ENCODE data around the gene DPM2. TPM values are rescaled to one million over a fixed set of nuclear protein-coding genes. Genes with fewer than 3 reads are reported as not detected.

DPM2 gene
- total RNA-seq, 4 donors from 2014 or later, result 8.8 to 18.0 (median 13.5) TPM

DNA sequence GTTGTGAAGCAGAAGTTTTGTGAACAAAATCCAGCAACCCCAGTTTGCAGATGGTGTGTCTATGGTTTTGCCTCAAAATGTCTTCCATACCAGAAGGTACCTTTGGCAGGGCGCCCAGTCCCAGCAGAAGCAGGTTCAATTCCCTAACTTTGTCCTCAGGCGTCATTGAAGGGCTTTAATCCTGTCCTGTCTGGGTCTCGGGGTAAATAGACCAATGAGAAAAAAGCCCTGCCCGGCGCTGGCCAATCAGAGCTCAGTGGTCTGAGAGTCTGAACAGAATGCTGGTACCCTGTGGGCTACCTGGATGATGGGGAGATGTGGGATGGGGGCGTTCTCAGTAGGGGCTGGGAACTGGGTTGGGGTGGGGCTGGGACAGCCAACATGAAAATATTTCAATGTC lies 14.6 kb downstream of the DPM2 start:
- no peak for DNase-seq (ENCODE audit: low spot score)
- ATAC-seq (ENCODE audit: low FRiP score), result no peak
- TF ChIP-seq, protein P1, sequence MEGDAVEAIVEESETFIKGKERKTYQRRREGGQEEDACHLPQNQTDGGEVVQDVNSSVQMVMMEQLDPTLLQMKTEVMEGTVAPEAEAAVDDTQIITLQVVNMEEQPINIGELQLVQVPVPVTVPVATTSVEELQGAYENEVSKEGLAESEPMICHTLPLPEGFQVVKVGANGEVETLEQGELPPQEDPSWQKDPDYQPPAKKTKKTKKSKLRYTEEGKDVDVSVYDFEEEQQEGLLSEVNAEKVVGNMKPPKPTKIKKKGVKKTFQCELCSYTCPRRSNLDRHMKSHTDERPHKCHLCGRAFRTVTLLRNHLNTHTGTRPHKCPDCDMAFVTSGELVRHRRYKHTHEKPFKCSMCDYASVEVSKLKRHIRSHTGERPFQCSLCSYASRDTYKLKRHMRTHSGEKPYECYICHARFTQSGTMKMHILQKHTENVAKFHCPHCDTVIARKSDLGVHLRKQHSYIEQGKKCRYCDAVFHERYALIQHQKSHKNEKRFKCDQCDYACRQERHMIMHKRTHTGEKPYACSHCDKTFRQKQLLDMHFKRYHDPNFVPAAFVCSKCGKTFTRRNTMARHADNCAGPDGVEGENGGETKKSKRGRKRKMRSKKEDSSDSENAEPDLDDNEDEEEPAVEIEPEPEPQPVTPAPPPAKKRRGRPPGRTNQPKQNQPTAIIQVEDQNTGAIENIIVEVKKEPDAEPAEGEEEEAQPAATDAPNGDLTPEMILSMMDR (IDR thresholded peaks at IDR 0.05), result no peak

DNA sequence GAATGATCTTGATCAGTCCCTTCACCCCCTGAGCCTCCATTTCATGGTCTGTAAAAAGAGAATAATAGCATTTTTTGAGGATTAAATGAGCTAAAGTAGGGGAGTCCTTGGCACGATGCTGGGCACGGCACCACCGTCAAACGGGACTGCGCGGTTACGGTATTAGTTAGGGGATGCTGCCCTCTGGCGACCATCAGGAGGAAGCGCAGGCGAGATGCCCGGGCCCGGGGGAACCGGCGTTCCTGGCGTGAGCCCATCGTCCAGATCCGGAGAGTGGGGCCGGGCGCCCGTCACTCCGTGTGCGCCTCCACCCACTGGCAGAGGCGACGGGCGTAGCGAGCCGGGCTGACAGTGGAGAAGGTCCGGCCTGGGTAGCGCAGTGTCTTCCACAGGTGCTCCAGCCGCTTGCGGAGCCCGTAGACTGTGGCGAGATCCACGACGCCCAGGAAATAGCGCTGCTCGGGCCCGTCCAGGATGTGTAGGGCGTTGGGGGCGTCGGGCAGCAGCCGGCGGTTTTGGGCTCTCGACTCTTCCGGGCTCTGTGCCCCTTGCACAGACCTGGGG lies 16.0 kb downstream of the DPM2 start:
- DNase-seq (ENCODE audit: low spot score), result peak; percentile 75
- ATAC-seq (ENCODE audit: low FRiP score), result no peak

GRCh38 chr9:127920794-127921193 lies 16.9 kb downstream of the DPM2 start:
- TF ChIP-seq, protein P1 (IDR thresholded peaks at IDR 0.05), result no peak
- DNase-seq (ENCODE audit: low spot score) (no peak), ATAC-seq (ENCODE audit: low FRiP score) (no peak)

More for the DNA sequence above, 16.0 kb downstream of the DPM2 start:
- TF ChIP-seq, protein P1 (IDR thresholded peaks at IDR 0.05), result peak in 2 of 3 donors; percentile 92 to 94

DNA sequence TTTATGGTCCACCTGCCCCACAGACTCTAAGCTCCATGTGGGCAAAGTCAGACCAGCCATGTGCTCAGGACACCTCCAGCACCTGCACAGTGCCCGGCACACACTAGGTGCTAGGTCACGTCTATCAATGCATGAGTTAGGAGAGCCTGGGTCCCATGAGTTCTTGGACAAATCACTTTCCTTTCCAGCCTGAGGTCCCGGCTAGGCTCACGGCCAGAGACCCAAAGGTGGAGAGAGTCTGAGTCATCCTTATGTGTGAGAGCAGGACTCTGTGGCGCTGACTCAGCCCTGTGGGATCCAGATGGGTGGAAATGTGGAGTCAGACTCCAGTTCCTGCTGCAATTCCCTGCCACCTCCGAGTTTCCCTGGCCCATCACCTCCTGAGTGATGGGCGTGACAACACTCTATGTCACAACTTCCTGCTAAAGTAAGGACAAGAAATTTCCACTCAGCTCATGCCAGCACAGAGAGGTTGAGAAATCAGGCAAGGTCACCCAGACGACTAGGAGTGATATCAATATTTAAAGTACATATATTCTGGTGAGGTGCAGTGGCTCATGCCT lies 18.3 kb downstream of the DPM2 start:
- DNase-seq (ENCODE audit: low spot score) (peak; percentile 80), ATAC-seq (ENCODE audit: low FRiP score) (peak; percentile 76)
- TF ChIP-seq, protein P1 (IDR thresholded peaks at IDR 0.05), result no peak

GRCh38 chr9:127918183-127919107 lies 19.2 kb downstream of the DPM2 start:
- DNase-seq (ENCODE audit: low spot score), result no peak
- TF ChIP-seq, protein P1 (IDR thresholded peaks at IDR 0.05), result no peak
- no peak for ATAC-seq (ENCODE audit: low FRiP score)

DNA sequence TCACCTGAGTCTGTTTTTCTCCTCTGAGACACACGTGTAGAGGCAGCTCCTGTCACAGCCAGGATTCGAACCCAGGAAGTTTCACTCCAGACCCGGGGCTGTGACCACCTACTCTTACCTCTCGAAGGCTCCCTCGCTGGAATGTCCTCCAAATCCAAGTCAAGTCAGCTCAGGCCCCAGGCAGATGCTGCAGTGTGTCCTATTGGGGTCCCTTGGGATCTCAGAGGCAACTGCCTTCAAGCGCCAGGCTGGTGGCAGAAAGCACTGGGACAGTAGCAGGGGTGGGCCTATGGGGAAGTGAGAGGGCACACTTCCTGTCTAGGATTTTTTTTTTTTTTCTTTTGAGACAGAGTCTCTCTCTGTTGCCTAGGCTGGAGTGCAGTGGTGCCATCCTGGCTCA lies 20.1 kb downstream of the DPM2 start:
- ATAC-seq (ENCODE audit: low FRiP score), result no peak
- DNase-seq (ENCODE audit: low spot score), result no peak

More for the DNA sequence above, 20.1 kb downstream of the DPM2 start:
- TF ChIP-seq, protein P1 (IDR thresholded peaks at IDR 0.05), result no peak

Measured in omental fat pad (tissue), 4 donors.